Measurements from ENCODE around the gene MINK1. TPM values are rescaled to one million over a fixed set of nuclear protein-coding genes. Genes with fewer than 3 reads are reported as not detected.

MINK1 gene
- total RNA-seq, 1 experiment from 2014 or later: 68.8 TPM

DNA sequence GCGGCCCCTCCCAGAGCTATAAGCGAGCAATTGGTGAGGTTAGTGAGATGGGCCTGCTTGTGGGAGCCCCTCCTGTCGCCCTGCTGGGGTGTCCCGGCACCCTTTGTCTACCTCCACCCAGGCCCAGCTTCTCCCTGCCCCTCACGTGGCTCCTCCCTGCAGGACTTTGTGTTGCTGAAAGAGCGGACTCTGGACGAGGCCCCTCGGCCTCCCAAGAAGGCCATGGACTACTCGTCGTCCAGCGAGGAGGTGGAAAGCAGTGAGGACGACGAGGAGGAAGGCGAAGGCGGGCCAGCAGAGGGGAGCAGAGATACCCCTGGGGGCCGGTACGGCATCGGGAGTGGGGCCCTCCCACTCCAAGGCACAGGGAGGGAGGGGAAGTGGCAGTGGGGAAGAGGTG lies 60.1 kb downstream of the MINK1 start:
- Mint-ChIP-seq H3K27ac (no peak overlapping the region), H3K4me3 (no peak overlapping the region), H3K27me3 (ENCODE audit: low read depth) (no peaks in the 10 kb centered on the region), H3K4me1 (peaks cover 0 to 14% of the 10 kb centered on the region in 2 experiments; a peak in 2 of 4 replicates), H3K9me3 (no peaks in the 10 kb centered on the region), H3K36me3 (ENCODE audit: insufficient read depth in 1 of 3, low read depth in 3 of 3) (peaks cover 8 to 56% (median 53%) of the 10 kb centered on the region in 3 experiments; a peak in 6 of 7 replicates)
- Histone ChIP-seq H4K8ac (replicated peaks; ENCODE audit: insufficient read length, low read depth, low read length) (no peak overlapping the region), H3K27ac (ENCODE audit: insufficient read length, low read depth, low read length) (no peak overlapping the region), H3K56ac (ENCODE audit: insufficient read length, low read depth, low read length) (no peak overlapping the region), H2BK15ac (ENCODE audit: low read depth, low read length) (no peak overlapping the region), H3K14ac (ENCODE audit: insufficient read depth, low read length) (no peak overlapping the region), H3K18ac (ENCODE audit: insufficient read length, low read depth, low read length) (no peak overlapping the region), H2BK5ac (ENCODE audit: insufficient read length, low read length) (no peak overlapping the region), H2BK120ac (ENCODE audit: low read depth, low read length, poor library complexity, severe bottlenecking) (no peak overlapping the region), H3K4me1 (ENCODE audit: insufficient read depth, low read length) (no peaks in the 10 kb centered on the region), H3K4me2 (ENCODE audit: insufficient read depth, insufficient read length, low read length) (no peak overlapping the region), H3K79me2 (ENCODE audit: insufficient read depth, low read length) (no peaks in the 10 kb centered on the region), H3K9me3 (ENCODE audit: control insufficient read depth, low read depth, low read length) (no peaks in the 10 kb centered on the region), H2BK12ac (ENCODE audit: insufficient read length, low read depth, low read length) (no peak overlapping the region), H3K23me2 (ENCODE audit: insufficient read length, low read depth, low read length, poor library complexity, severe bottlenecking) (no peaks in the 10 kb centered on the region), H4K91ac (ENCODE audit: insufficient read length, low read depth, low read length) (no peak overlapping the region), H2BK20ac (ENCODE audit: low read depth, low read length, poor library complexity, severe bottlenecking) (no peak overlapping the region), H3K4ac (ENCODE audit: low read depth, low read length) (no peak overlapping the region), H2AK5ac (ENCODE audit: insufficient read length, low read length) (no peak overlapping the region), H3K9ac (ENCODE audit: extremely low read depth, insufficient read length, low read length) (no peak overlapping the region), H3K27me3 (ENCODE audit: insufficient read depth, low read length) (no peaks in the 10 kb centered on the region), H3K23ac (ENCODE audit: insufficient read length, low read depth, low read length) (no peak overlapping the region), H4K20me1 (ENCODE audit: control insufficient read depth, insufficient read depth, insufficient read length) (no peaks in the 10 kb centered on the region), H3T11ph (ENCODE audit: low read length) (no peak overlapping the region), H3K79me1 (ENCODE audit: insufficient read depth, low read depth, low read length, poor library complexity, severe bottlenecking) (no peaks in the 10 kb centered on the region), H4K5ac (ENCODE audit: insufficient read length, low read depth, low read length) (no peak overlapping the region), H2AFZ (ENCODE audit: low read length) (no peak overlapping the region)
- DNase-seq: no peak
- TF ChIP-seq, protein P1, sequence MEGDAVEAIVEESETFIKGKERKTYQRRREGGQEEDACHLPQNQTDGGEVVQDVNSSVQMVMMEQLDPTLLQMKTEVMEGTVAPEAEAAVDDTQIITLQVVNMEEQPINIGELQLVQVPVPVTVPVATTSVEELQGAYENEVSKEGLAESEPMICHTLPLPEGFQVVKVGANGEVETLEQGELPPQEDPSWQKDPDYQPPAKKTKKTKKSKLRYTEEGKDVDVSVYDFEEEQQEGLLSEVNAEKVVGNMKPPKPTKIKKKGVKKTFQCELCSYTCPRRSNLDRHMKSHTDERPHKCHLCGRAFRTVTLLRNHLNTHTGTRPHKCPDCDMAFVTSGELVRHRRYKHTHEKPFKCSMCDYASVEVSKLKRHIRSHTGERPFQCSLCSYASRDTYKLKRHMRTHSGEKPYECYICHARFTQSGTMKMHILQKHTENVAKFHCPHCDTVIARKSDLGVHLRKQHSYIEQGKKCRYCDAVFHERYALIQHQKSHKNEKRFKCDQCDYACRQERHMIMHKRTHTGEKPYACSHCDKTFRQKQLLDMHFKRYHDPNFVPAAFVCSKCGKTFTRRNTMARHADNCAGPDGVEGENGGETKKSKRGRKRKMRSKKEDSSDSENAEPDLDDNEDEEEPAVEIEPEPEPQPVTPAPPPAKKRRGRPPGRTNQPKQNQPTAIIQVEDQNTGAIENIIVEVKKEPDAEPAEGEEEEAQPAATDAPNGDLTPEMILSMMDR (conservative IDR thresholded peaks at IDR 0.05): no peak
- no CpG with 5 or more reads among the region's 18 CpGs for WGBS (ENCODE audit: extremely low coverage, insufficient read length, low lambda C conversion rate)
